ENCODE measurements around the gene PUM1.

DNA sequence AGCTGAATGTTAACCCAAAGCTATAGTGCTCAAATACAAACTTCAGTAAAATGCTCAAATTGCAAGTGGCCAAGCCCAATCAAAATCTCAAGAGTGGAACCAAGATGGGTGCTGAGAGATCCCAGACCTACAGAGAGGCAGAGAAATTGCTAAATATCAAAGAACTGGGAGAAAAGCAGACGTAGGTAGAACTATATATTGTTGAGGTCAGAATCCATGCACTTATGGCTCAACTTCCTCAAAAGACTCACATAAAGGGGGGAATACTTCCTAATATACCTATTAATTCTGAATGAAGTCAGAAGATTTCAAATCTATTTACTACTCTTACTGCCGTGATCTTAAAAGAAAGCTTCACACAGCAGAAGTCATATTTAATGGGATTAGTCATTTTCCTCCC, 65.2 kb downstream of the PUM1 start:
- TF ChIP-seq, protein P1, sequence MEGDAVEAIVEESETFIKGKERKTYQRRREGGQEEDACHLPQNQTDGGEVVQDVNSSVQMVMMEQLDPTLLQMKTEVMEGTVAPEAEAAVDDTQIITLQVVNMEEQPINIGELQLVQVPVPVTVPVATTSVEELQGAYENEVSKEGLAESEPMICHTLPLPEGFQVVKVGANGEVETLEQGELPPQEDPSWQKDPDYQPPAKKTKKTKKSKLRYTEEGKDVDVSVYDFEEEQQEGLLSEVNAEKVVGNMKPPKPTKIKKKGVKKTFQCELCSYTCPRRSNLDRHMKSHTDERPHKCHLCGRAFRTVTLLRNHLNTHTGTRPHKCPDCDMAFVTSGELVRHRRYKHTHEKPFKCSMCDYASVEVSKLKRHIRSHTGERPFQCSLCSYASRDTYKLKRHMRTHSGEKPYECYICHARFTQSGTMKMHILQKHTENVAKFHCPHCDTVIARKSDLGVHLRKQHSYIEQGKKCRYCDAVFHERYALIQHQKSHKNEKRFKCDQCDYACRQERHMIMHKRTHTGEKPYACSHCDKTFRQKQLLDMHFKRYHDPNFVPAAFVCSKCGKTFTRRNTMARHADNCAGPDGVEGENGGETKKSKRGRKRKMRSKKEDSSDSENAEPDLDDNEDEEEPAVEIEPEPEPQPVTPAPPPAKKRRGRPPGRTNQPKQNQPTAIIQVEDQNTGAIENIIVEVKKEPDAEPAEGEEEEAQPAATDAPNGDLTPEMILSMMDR (IDR thresholded peaks at IDR 0.05) = no peak
- TF ChIP-seq, protein P2, sequence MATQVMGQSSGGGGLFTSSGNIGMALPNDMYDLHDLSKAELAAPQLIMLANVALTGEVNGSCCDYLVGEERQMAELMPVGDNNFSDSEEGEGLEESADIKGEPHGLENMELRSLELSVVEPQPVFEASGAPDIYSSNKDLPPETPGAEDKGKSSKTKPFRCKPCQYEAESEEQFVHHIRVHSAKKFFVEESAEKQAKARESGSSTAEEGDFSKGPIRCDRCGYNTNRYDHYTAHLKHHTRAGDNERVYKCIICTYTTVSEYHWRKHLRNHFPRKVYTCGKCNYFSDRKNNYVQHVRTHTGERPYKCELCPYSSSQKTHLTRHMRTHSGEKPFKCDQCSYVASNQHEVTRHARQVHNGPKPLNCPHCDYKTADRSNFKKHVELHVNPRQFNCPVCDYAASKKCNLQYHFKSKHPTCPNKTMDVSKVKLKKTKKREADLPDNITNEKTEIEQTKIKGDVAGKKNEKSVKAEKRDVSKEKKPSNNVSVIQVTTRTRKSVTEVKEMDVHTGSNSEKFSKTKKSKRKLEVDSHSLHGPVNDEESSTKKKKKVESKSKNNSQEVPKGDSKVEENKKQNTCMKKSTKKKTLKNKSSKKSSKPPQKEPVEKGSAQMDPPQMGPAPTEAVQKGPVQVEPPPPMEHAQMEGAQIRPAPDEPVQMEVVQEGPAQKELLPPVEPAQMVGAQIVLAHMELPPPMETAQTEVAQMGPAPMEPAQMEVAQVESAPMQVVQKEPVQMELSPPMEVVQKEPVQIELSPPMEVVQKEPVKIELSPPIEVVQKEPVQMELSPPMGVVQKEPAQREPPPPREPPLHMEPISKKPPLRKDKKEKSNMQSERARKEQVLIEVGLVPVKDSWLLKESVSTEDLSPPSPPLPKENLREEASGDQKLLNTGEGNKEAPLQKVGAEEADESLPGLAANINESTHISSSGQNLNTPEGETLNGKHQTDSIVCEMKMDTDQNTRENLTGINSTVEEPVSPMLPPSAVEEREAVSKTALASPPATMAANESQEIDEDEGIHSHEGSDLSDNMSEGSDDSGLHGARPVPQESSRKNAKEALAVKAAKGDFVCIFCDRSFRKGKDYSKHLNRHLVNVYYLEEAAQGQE (IDR thresholded peaks at IDR 0.05; ENCODE audit: insufficient read depth in 1 of 2, low read depth in 2 of 2, low read length in 1 of 2) = no peak
- TF ChIP-seq POLR2AphosphoS5 (IDR thresholded peaks at IDR 0.05; ENCODE audit: low read depth, low read length) (no peak), TCF7L2 (IDR thresholded peaks at IDR 0.05; ENCODE audit: low read depth, low read length) (no peak)

All from Panc1 (cell line).